OCI-LY3 (cell line): ENCODE data around the gene SLC44A1.

Experiments
- H2AFZ ChIP-seq: fragments of 200-600, 300-600 bp; shearing (Covaris generic); 2 replicates; pipeline ENCODE4 v1.6.0; 2014; ENCODE audit warnings: antibody characterized with exemption, low read depth, low read length
- H3K27ac ChIP-seq: fragments of 200-600, 300-600 bp; sonication (generic); 2 replicates; pipeline ENCODE4 v1.5.1; 2014; ENCODE audit warnings: mild to moderate bottlenecking, low read length, moderate library complexity, mixed read lengths
- H3K27me3 ChIP-seq: fragments of 200-600, 300-600 bp; sonication (generic); 2 replicates; pipeline ENCODE4 v1.6.1; 2014; ENCODE audit warnings: low read depth, low read length, mixed read lengths
- H3K36me3 ChIP-seq: fragments of 200-600, 300-600 bp; sonication (generic); replicated peaks from 2 replicates; pipeline ENCODE3; 2014; ENCODE audit warnings: low read depth, low read length, mixed read lengths
- H3K4me1 ChIP-seq: fragments of 300-600, 200-600 bp; sonication (generic); 2 replicates; pipeline ENCODE4 v1.6.1; 2014; ENCODE audit warnings: low read length, mixed read lengths
- H3K4me2 ChIP-seq: fragments of 200-600, 300-600 bp; sonication (generic); 2 replicates; pipeline ENCODE4 v1.6.1; 2014; ENCODE audit warnings: low read length, mixed read lengths
- H3K4me3 ChIP-seq: fragments of 300-600, 200-600 bp; sonication (generic); 2 replicates; pipeline ENCODE4 v1.5.1; 2014; ENCODE audit warnings: antibody characterized with exemption, mild to moderate bottlenecking, low read length, moderate library complexity
- H3K79me2 ChIP-seq: fragments of 300-600, 200-600 bp; shearing (Covaris generic); 2 replicates; pipeline ENCODE4 v1.6.1; 2014; ENCODE audit warnings: mild to moderate bottlenecking, low read length, mixed read lengths
- H3K9ac ChIP-seq: fragments of 300-600, 200-600 bp; shearing (Covaris generic); 2 replicates; pipeline ENCODE4 v1.6.0; 2014; ENCODE audit warnings: mild to moderate bottlenecking, low read length, moderate library complexity
- H3K9me3 ChIP-seq: fragments of 200-600, 300-600 bp; shearing (Covaris generic); 2 replicates; pipeline ENCODE4 v1.6.1; 2014; ENCODE audit warnings: low read length, mixed read lengths; ENCODE audit not compliant: insufficient read depth
- H4K20me1 ChIP-seq: fragments of 200-600, 300-600 bp; sonication (generic); 2 replicates; pipeline ENCODE4 v1.6.1; 2016; ENCODE audit warnings: low read length, mixed read lengths; ENCODE audit not compliant: insufficient read depth
- CTCF ChIP-seq: fragments of 200-600, 300-600 bp; sonication (generic); IDR thresholded peaks from 2 replicates; pipeline ENCODE4 v1.5.1; 2014; ENCODE audit warnings: antibody characterized with exemption, low read length, low read depth
- EZH2phosphoT487 ChIP-seq: fragments of 200-600 bp; shearing (Covaris generic); IDR thresholded peaks from 2 replicates; pipeline ENCODE4 v1.6.1; 2018; ENCODE audit warnings: antibody characterized with exemption, mixed run types, low read depth

The SLC44A1 gene

GRCh38 chr9:105307591-105308130, 63.2 kb downstream of the SLC44A1 start:
- H4K20me1 ChIP-seq: no peaks in the 10 kb centered on the region
- peaks cover 95% of the 10 kb centered on the region for H3K4me1 ChIP-seq
- TF ChIP-seq CTCF (no peak), EZH2phosphoT487 (no peak)
- H3K36me3 ChIP-seq: peaks cover 11% of the 10 kb centered on the region
- peak overlapping the region; percentile 95 for H3K27ac ChIP-seq
- no peaks in the 10 kb centered on the region for H3K9me3 ChIP-seq
- H3K27me3 ChIP-seq: no peaks in the 10 kb centered on the region
- H3K9ac ChIP-seq: peak overlapping the region; percentile 94
- no peak overlapping the region for H2AFZ ChIP-seq
- H3K4me2 ChIP-seq: peak overlapping the region; percentile 72
- H3K79me2 ChIP-seq: peaks cover 43% of the 10 kb centered on the region
- peak overlapping the region; percentile 67 for H3K4me3 ChIP-seq

- peaks cover 40% of the 10 kb centered on the region for H3K79me2 ChIP-seq
- peak overlapping the region; percentile 72 for H3K4me2 ChIP-seq
- TF ChIP-seq CTCF (no peak), EZH2phosphoT487 (no peak)
- peaks cover 94% of the 10 kb centered on the region for H3K4me1 ChIP-seq
- H3K36me3 ChIP-seq: peaks cover 9% of the 10 kb centered on the region
- H3K9ac ChIP-seq: peak overlapping the region; percentile 94
- no peaks in the 10 kb centered on the region for H4K20me1 ChIP-seq
- H3K27ac ChIP-seq: peak overlapping the region; percentile 95
- no peaks in the 10 kb centered on the region for H3K27me3 ChIP-seq
- H2AFZ ChIP-seq: no peak overlapping the region
- peak overlapping the region; percentile 67 for H3K4me3 ChIP-seq
- H3K9me3 ChIP-seq: no peaks in the 10 kb centered on the region
Measured at GRCh38 chr9:105308461-105309341, 64.2 kb downstream of the SLC44A1 start.

GRCh38 chr9:105309531-105309931, 65.1 kb downstream of the SLC44A1 start:
- Histone ChIP-seq H3K27ac (peak overlapping the region; percentile 95), H3K27me3 (no peaks in the 10 kb centered on the region), H3K9ac (peak overlapping the region; percentile 94), H3K9me3 (no peaks in the 10 kb centered on the region), H3K36me3 (peaks cover 10% of the 10 kb centered on the region), H4K20me1 (no peaks in the 10 kb centered on the region), H3K4me3 (no peak overlapping the region), H3K4me1 (peaks cover 93% of the 10 kb centered on the region), H3K4me2 (peak overlapping the region; percentile 72), H3K79me2 (peaks cover 33% of the 10 kb centered on the region), H2AFZ (no peak overlapping the region)
- TF ChIP-seq EZH2phosphoT487 (no peak), CTCF (no peak)

- Histone ChIP-seq H3K4me2 (peak overlapping the region; percentile 68), H3K4me1 (peaks cover 93% of the 10 kb centered on the region), H3K27me3 (no peaks in the 10 kb centered on the region), H2AFZ (no peak overlapping the region), H3K9me3 (no peaks in the 10 kb centered on the region), H4K20me1 (no peaks in the 10 kb centered on the region), H3K4me3 (peak overlapping the region; percentile 24), H3K36me3 (peaks cover 15% of the 10 kb centered on the region), H3K79me2 (peaks cover 27% of the 10 kb centered on the region), H3K27ac (peak overlapping the region; percentile 95), H3K9ac (peak overlapping the region; percentile 94)
- TF ChIP-seq EZH2phosphoT487 (no peak), CTCF (no peak)
Measured at GRCh38 chr9:105311306-105311705, 66.9 kb downstream of the SLC44A1 start.
